K562 (cell line): ENCODE results near the gene TENT4B. TPM values are rescaled to one million over a fixed set of nuclear protein-coding genes. Genes with fewer than 3 reads are reported as not detected.

ENCODE experiments used
- ATAC-seq: fragments of 200-7000 bp; cut with Tn5 transposase; 3 replicates; pipeline ENCODE4 v1.9.1; 2020; ENCODE audit warnings: moderate library complexity
- BruUV-seq: library from RNA; stranded (reverse); fragments of 400-500 nt; replicated peaks from 2 replicates; lab custom pipeline; 2021; lab: Mats Ljungman, UMichigan
- CTCF ChIA-PET: fragments of 300-600 bp; formaldehyde crosslinking; extraction: SDS; loops from one replicate; lab custom pipeline; 2021; ENCODE audit warnings: low intra/inter-chr PET ratio; lab: Yijun Ruan, JAX
- POLR2A ChIA-PET: fragments of 300-600, 350-650 bp; sonication (Branson Sonifier 250); formaldehyde crosslinking; extraction: SDS; loops from one replicate; lab custom pipeline; 2021; ENCODE audit warnings: antibody characterized with exemption, inconsistent platforms; lab: Yijun Ruan, JAX
- DNase-seq, 4 experiments: peaks; one replicate each; pipeline versions ENCODE4 v3.0.0 to v3.0.0-alpha.2; 2011 to 2018; ENCODE audit warnings: low spot score in 3 of 4, mixed read lengths in 3 of 4; ENCODE audit errors: extremely low read depth in 1 of 4
- FAIRE-seq: peaks from 2 replicates; lab custom pipeline; 2011; peaks lifted over from hg19 to GRCh38; lab: Jason Lieb, UNC
- H2AFZ ChIP-seq: 2 replicates; pipeline ENCODE4 v1.6.0; 2011; ENCODE audit warnings: low read depth, low read length, control low read depth, inconsistent platforms
- H3K27ac ChIP-seq: fragments of 200-600 bp; 3 replicates; pipeline ENCODE4 v1.8.0; 2011; ENCODE audit warnings: low read depth, mild to moderate bottlenecking, control low read depth, inconsistent platforms, low read length, moderate library complexity, mixed read lengths; ENCODE audit errors: extremely low read depth
- H3K27me3 ChIP-seq, 2 experiments: fragments of 300-600 bp in 1 of 2; 2 replicates in 1 of 2; 3 replicates in 1 of 2; pipeline versions ENCODE4 v1.6.0 to v1.8.0; 2011; ENCODE audit warnings: inconsistent platforms in 2 of 2, low read length in 2 of 2, mild to moderate bottlenecking in 1 of 2, mixed read lengths in 1 of 2, moderate library complexity in 1 of 2; ENCODE audit not compliant: control insufficient read depth in 2 of 2, insufficient read depth in 2 of 2
- H3K36me3 ChIP-seq: fragments of 300-600 bp; 3 replicates; pipeline ENCODE4 v1.8.0; 2011; ENCODE audit warnings: mild to moderate bottlenecking, low read length, inconsistent platforms; ENCODE audit not compliant: control insufficient read depth, insufficient read depth
- H3K4me1 ChIP-seq, 2 experiments: fragments of 200-600 bp in 1 of 2; replicated peaks in 1 of 2; 2 replicates in 1 of 2; 3 replicates in 1 of 2; pipeline versions ENCODE4 v1.5.1 to v1.8.0; 2011; ENCODE audit warnings: inconsistent platforms in 2 of 2, low read length in 2 of 2, mild to moderate bottlenecking in 1 of 2, mixed read lengths in 1 of 2, moderate library complexity in 1 of 2; ENCODE audit not compliant: control insufficient read depth in 2 of 2, insufficient read depth in 2 of 2
- H3K4me2 ChIP-seq: 2 replicates; pipeline ENCODE4 v1.6.1; 2011; ENCODE audit warnings: low read length, control low read depth, inconsistent platforms, mixed read lengths; ENCODE audit not compliant: insufficient read depth
- H3K4me3 ChIP-seq: fragments of 200-600 bp; sonication (generic), shearing (Covaris generic); 2 replicates; pipeline ENCODE4 v1.5.1; 2016; ENCODE audit warnings: control low read depth, inconsistent platforms
- H3K79me2 ChIP-seq: fragments of 200-600 bp; 3 replicates; pipeline ENCODE4 v1.8.0; 2011; ENCODE audit warnings: low read length, inconsistent platforms; ENCODE audit not compliant: control insufficient read depth, insufficient read depth
- H3K9ac ChIP-seq, 2 experiments: 2 replicates each; pipeline versions ENCODE4 v1.6.0 to v1.6.1; 2011; ENCODE audit warnings: low read depth in 2 of 2, low read length in 2 of 2, control low read depth in 1 of 2, inconsistent platforms in 1 of 2, mild to moderate bottlenecking in 1 of 2, mixed read lengths in 1 of 2; ENCODE audit not compliant: insufficient read depth in 1 of 2
- H3K9me1 ChIP-seq: one replicate; pipeline ENCODE4 v1.6.0; 2011; ENCODE audit warnings: inconsistent platforms, mild to moderate bottlenecking, low read length, moderate library complexity; ENCODE audit not compliant: control insufficient read depth, insufficient read depth
- H3K9me3 ChIP-seq: replicated peaks from 2 replicates; pipeline ENCODE4 v1.5.1; 2011; ENCODE audit warnings: low read depth, low read length, inconsistent platforms; ENCODE audit not compliant: control insufficient read depth, insufficient read depth
- H4K20me1 ChIP-seq: replicated peaks from 2 replicates; pipeline ENCODE4 v1.6.1; 2011; ENCODE audit warnings: low read length, inconsistent platforms, mixed read lengths; ENCODE audit not compliant: control insufficient read depth, insufficient read depth
- CXXC5 ChIP-seq: fragments of 250-450 bp; sonication (Bioruptor Pico); IDR thresholded peaks from 2 replicates; pipeline ENCODE4 v1.8.0; 2022; ENCODE audit warnings: inconsistent platforms, mild to moderate bottlenecking, moderate library complexity
- E2F6 ChIP-seq, 2 experiments: IDR thresholded peaks; 2 replicates each; pipeline ENCODE4 v1.6.1; 2011; ENCODE audit warnings: borderline replicate concordance in 1 of 2, control low read depth in 1 of 2, low read depth in 1 of 2, low read length in 1 of 2, mild to moderate bottlenecking in 1 of 2, mixed read lengths in 1 of 2, moderate library complexity in 1 of 2; ENCODE audit not compliant: insufficient read depth in 1 of 2, insufficient read length in 1 of 2, poor library complexity in 1 of 2, severe bottlenecking in 1 of 2; ENCODE audit errors: extremely low read depth in 1 of 2
- PHF21A ChIP-seq: fragments of 450-650 bp; IDR thresholded peaks from 2 replicates; pipeline ENCODE4 v1.6.1; 2017; ENCODE audit warnings: low read depth, borderline replicate concordance
- PPARD ChIP-seq: fragments of 250-450 bp; sonication (Bioruptor Pico); IDR thresholded peaks from 2 replicates; pipeline ENCODE4 v1.8.0; 2022; ENCODE audit warnings: inconsistent platforms, mild to moderate bottlenecking, moderate library complexity
- PRDM10 ChIP-seq: fragments of 450-650 bp; IDR thresholded peaks from 2 replicates; pipeline ENCODE4 v1.6.1; 2018; ENCODE audit not compliant: partially characterized antibody
- TRIM24 ChIP-seq, 2 experiments: fragments of 450-650 bp; IDR thresholded peaks; 2 replicates each; pipeline ENCODE4 v1.6.1; 2016
- VEZF1 ChIP-seq: fragments of 200-800 bp; sonication (Bioruptor generic); IDR thresholded peaks from 2 replicates; pipeline ENCODE4 v1.6.1; 2017; ENCODE audit warnings: missing genetic modification characterization, missing compliant biosample characterization
- ZNF507 ChIP-seq: conservative IDR thresholded peaks from 2 replicates; pipeline ENCODE4 v1.6.1; 2017; ENCODE audit warnings: missing genetic modification characterization, missing compliant biosample characterization
- ZNF639 ChIP-seq, 2 experiments: fragments of 200-800 bp in 1 of 2; sonication (Bioruptor generic) in 1 of 2; sonication (generic) in 1 of 2; formaldehyde crosslinking in 1 of 2; IDR thresholded peaks in 1 of 2; conservative IDR thresholded peaks in 1 of 2; 2 replicates each; pipeline versions ENCODE4 v1.5.0 to v1.6.1; 2016 to 2020; ENCODE audit warnings: missing compliant biosample characterization in 1 of 2, missing genetic modification characterization in 1 of 2, missing genetic modification reagents in 1 of 2
- WGBS: fragments of 100-300 bp; shearing (Covaris generic); methylation state at CpG from one replicate; pipeline ENCODE4 v1.1.6; 2016; ENCODE audit warnings: low coverage, mixed read lengths; ENCODE audit not compliant: insufficient coverage; ENCODE audit errors: missing lambda C conversion rate; 5-methylcytosine and 5-hydroxymethylcytosine counted together
- in situ Hi-C: fragments of 300-500 bp; cut with MboI; formaldehyde crosslinking; loops from 4 replicates; pipeline ENCODE4 v1.15.0; 2018; ENCODE audit warnings: inconsistent platforms, mixed read lengths
- intact Hi-C: fragments of 100-400 bp; cut with micrococcal nuclease; formaldehyde crosslinking; loops from 2 replicates; pipeline ENCODE4 v1.14.2; 2022
- polyA plus RNA-seq, 8 experiments: library from polyadenylated mRNA; depleted of rRNA in 4 of 8; stranded (reverse) in 5 of 8; unstranded in 3 of 8; fragments of >200 nt; fragmentation: Nextera tagmentation in 2 of 8; fragmentation: Illumina TruSeq in 1 of 8; extraction: Ambion mirVana in 2 of 8; extraction: Trizol in 1 of 8; gene quantifications; 2 replicates each; pipeline versions ENCODE4 v1.2.1 to v1.2.3, GENCODE V29; 2011 to 2014; ENCODE audit warnings: inconsistent platforms in 1 of 8, missing spikeins in 1 of 8
- total RNA-seq, 7 experiments: library from RNA; depleted of rRNA in 6 of 7; stranded (reverse); fragments of >200 nt in 6 of 7; fragmentation: Illumina TruSeq in 2 of 7; extraction: Trizol in 2 of 7; gene quantifications; 2 replicates each; pipeline versions ENCODE4 v1.2.1 to v1.2.3, GENCODE V29; 2011 to 2021; ENCODE audit warnings: low replicate concordance in 1 of 7

The TENT4B gene
- total and polyA plus RNA-seq, 9 of the 15 experiments (the other 6 are each of a cell fraction or from before 2014, with no cell fraction given): 5.2 to 8.4 (median 7.0) TPM

- POLR2A ChIA-PET: interaction anchor here (0.6 to 1.1 kb wide), 10 partner anchors 11 to 471 kb away, joined by 3 to 6 read pairs (median 4); partner anchors contain the start of gene ADCY7
- Histone ChIP-seq H3K27me3 (no peaks in the 10 kb centered on the region), H3K27ac (peak overlapping the region; percentile 79), H3K9ac (peak overlapping the region; percentile 84 to 96), H2AFZ (peak overlapping the region; percentile 86), H3K79me2 (peaks cover 43% of the 10 kb centered on the region), H3K36me3 (peaks cover 7% of the 10 kb centered on the region; the same call in 1 of the 3 replicates), H3K4me3 (peak overlapping the region; percentile 76), H4K20me1 (no peaks in the 10 kb centered on the region), H3K9me1 (no peaks in the 10 kb centered on the region), H3K9me3 (no peaks in the 10 kb centered on the region), H3K4me2 (peak overlapping the region; percentile 81), H3K4me1 (peaks cover 34 to 39% of the 10 kb centered on the region in 2 experiments)
- no TSS peak for BruUV-seq
- intact Hi-C loops (loop anchor here (5.0 kb wide), 1 partner anchor 77 kb away; no protein-coding TSS in a partner anchor), in situ Hi-C loops (no loop called here)
- DNase-seq (peak; percentile 87 to 93 (median 91)), ATAC-seq (peak; percentile 82), FAIRE-seq (peak; percentile 96)
- CTCF ChIA-PET: interaction anchor here (0.5 to 0.6 kb wide), 2 partner anchors 124 to 958 kb away, joined by 3 to 4 read pairs; no protein-coding TSS in a partner anchor
- under 1% methylated on average over 14 of the region's 74 CpGs for WGBS
- TF ChIP-seq VEZF1 (CRISPR knock-in tag) (peak; percentile 92), E2F6 (IDR thresholded peaks at IDR 0.05; ENCODE audit: borderline replicate concordance in 1 of 2, extremely low read depth in 1 of 2, insufficient read depth in 1 of 2, insufficient read length in 1 of 2, low read depth in 1 of 2, low read length in 1 of 2, poor library complexity in 1 of 2, severe bottlenecking in 1 of 2) (peak; percentile 67 to 77), CXXC5 (peak; percentile 48), ZNF639 (CRISPR knock-in tag; conservative IDR thresholded peaks at IDR 0.05 in 1 of 2, IDR thresholded peaks at IDR 0.05 in 1 of 2) (peak in 1 of 2 experiments; percentile 65; a peak in 1 of 4 replicates), PPARD (CRISPR knock-in tag) (no peak), TRIM24 (IDR thresholded peaks at IDR 0.05) (peak in 1 of 2 experiments; percentile 40; a peak in 1 of 4 replicates), PRDM10 (peak; percentile 51), PHF21A (peak; percentile 69; the same call in 1 of the 2 replicates), ZNF507 (no peak)
Measured at GRCh38 chr16:50245417-50246298, 92.6 kb downstream of the TENT4B start.
